HepG2 (cell line): Measurements from ENCODE around the gene ANKRD52. TPM values are rescaled to one million over a fixed set of nuclear protein-coding genes. Genes with fewer than 3 reads are reported as not detected.
A peak's percentile ranks its signal among the peaks of the same experiment; 100 is the strongest.

Source experiments
- FOXA1 ChIP-seq, 2 experiments: fragments of 450-650 bp in 1 of 2; sonication (generic) in 1 of 2; formaldehyde crosslinking in 1 of 2; IDR thresholded peaks; 2 replicates each; pipeline versions ENCODE4 v1.4.0 to v1.6.1; 2016 to 2020; ENCODE audit warnings: missing genetic modification reagents in 1 of 2
- GATAD1 ChIP-seq: IDR thresholded peaks from 2 replicates; pipeline ENCODE4 v1.6.1; 2016; ENCODE audit warnings: missing genetic modification reagents, missing compliant biosample characterization
- ISX ChIP-seq: sonication (generic); formaldehyde crosslinking; conservative IDR thresholded peaks from 2 replicates; pipeline ENCODE4 v1.5.0; 2020; ENCODE audit warnings: missing genetic modification reagents
- PRMT3 ChIP-seq: sonication (generic); formaldehyde crosslinking; IDR thresholded peaks from 2 replicates; pipeline ENCODE4 v1.8.1; 2022; ENCODE audit warnings: low read depth, mild to moderate bottlenecking, moderate library complexity, missing genetic modification reagents, borderline replicate concordance
- ZMYM2 ChIP-seq: sonication (generic); formaldehyde crosslinking; IDR thresholded peaks from 2 replicates; pipeline ENCODE4 v1.8.0; 2022; ENCODE audit warnings: mild to moderate bottlenecking, missing genetic modification reagents
- ZMYM4 ChIP-seq: sonication (generic); formaldehyde crosslinking; IDR thresholded peaks from 2 replicates; pipeline ENCODE4 v1.8.1; 2023; ENCODE audit warnings: mild to moderate bottlenecking, missing genetic modification reagents
- ZNF672 ChIP-seq: sonication (generic); formaldehyde crosslinking; IDR thresholded peaks from 2 replicates; pipeline ENCODE4 v1.8.1; 2022; ENCODE audit warnings: missing genetic modification reagents
- ZNF746 ChIP-seq: sonication (generic); formaldehyde crosslinking; IDR thresholded peaks from 2 replicates; pipeline ENCODE4 v1.8.0; 2022; ENCODE audit warnings: mild to moderate bottlenecking, missing genetic modification reagents
- ZNF788 ChIP-seq: sonication (generic); formaldehyde crosslinking; IDR thresholded peaks from 2 replicates; pipeline ENCODE4 v1.5.0; 2020; ENCODE audit warnings: mild to moderate bottlenecking, missing genetic modification reagents, borderline replicate concordance
- ZNF879 ChIP-seq: sonication (generic); formaldehyde crosslinking; IDR thresholded peaks from 2 replicates; pipeline ENCODE4 v1.8.1; 2023; ENCODE audit warnings: missing genetic modification reagents
- ZZZ3 ChIP-seq: sonication (generic); formaldehyde crosslinking; IDR thresholded peaks from 2 replicates; pipeline ENCODE4 v1.4.0; 2020; ENCODE audit warnings: missing genetic modification reagents, mild to moderate bottlenecking, borderline replicate concordance
- polyA plus RNA-seq, 8 experiments: library from polyadenylated mRNA; depleted of rRNA in 3 of 8; stranded (reverse) in 7 of 8; unstranded in 1 of 8; fragments of >200 nt; fragmentation: Illumina TruSeq in 4 of 8; extraction: Trizol in 4 of 8; gene quantifications; 2 replicates each; pipeline versions ENCODE4 v1.2.1 to v1.2.3, GENCODE V29; 2011 to 2016; ENCODE audit warnings: low read depth in 4 of 8, missing spikeins in 1 of 8, mixed read lengths in 1 of 8; ENCODE audit not compliant: insufficient read depth in 1 of 8
- total RNA-seq, 5 experiments: library from RNA; depleted of rRNA; stranded (reverse); fragments of >200 nt; fragmentation: Illumina TruSeq; extraction: Trizol; gene quantifications; 2 replicates each; pipeline ENCODE4 v1.2.3, GENCODE V29; 2016; ENCODE audit warnings: low read depth in 1 of 5
- TF ChIP-seq, protein P1 (sequence below): sonication (generic); formaldehyde crosslinking; IDR thresholded peaks from 2 replicates; pipeline ENCODE4 v1.4.0; 2020; ENCODE audit warnings: missing genetic modification reagents
- TF ChIP-seq, protein P2 (sequence below): sonication (generic); formaldehyde crosslinking; IDR thresholded peaks from 2 replicates; pipeline ENCODE4 v1.8.0; 2022; ENCODE audit warnings: missing genetic modification reagents, mild to moderate bottlenecking, inconsistent platforms, borderline replicate concordance
- TF ChIP-seq, protein P3 (sequence below): sonication (generic); formaldehyde crosslinking; conservative IDR thresholded peaks from 2 replicates; pipeline ENCODE4 v1.4.0; 2020; ENCODE audit warnings: missing genetic modification reagents
- TF ChIP-seq, protein P4 (sequence below): sonication (generic); formaldehyde crosslinking; IDR thresholded peaks from 2 replicates; pipeline ENCODE4 v1.4.0; 2020; ENCODE audit warnings: missing genetic modification reagents
- TF ChIP-seq, protein P5 (sequence below): sonication (generic); formaldehyde crosslinking; IDR thresholded peaks from 2 replicates; pipeline ENCODE4 v1.5.1; 2020; ENCODE audit warnings: mild to moderate bottlenecking, missing genetic modification reagents, moderate library complexity
- TF ChIP-seq, protein P6 (sequence below): sonication (generic); formaldehyde crosslinking; IDR thresholded peaks from 2 replicates; pipeline ENCODE4 v1.5.0; 2020; ENCODE audit warnings: missing genetic modification reagents, mild to moderate bottlenecking, borderline replicate concordance

Gene ANKRD52
- total and polyA plus RNA-seq, 2 of the 13 experiments (the other 11 are each of a cell fraction or from before 2014, with no cell fraction given): 7.8 to 9.2 TPM

DNA sequence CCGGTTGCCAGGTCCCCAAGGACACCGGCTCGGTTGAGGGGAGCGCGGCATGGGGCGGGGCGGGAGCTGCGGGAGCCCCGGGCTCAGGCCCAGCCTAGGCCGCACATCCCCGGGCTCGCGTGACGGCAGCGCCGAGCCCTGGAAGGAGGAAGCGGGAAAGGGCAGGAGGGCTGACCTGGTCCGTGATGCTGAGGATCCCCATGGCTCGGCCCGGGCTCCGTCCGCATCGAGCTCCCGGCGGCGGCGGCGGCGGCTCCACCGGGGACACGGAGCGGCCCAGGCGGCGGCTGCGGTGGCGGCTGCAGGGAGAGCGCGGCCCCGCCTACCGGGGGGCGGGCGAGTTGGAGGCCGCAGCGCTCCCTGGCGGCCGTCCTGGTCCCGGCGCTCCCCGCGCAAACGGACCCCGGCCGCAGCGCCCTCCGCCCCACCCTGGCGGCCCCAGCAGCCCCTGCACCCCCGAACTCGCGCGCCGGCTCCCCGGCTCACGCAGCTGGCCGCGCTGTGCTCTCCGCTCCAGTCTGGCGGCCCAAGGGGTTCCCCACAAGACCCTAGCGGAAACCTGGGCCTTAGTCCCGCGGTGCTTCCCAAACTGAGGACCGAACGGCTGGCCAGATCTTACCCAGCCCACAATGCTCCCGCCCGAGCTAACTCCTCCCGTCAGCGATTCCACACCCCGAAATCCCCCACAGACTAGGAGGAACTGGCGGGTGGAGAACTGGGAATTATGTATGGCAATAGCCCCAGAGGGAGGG is at the start of gene ANKRD52 (continued):
- TF ChIP-seq, protein P1, sequence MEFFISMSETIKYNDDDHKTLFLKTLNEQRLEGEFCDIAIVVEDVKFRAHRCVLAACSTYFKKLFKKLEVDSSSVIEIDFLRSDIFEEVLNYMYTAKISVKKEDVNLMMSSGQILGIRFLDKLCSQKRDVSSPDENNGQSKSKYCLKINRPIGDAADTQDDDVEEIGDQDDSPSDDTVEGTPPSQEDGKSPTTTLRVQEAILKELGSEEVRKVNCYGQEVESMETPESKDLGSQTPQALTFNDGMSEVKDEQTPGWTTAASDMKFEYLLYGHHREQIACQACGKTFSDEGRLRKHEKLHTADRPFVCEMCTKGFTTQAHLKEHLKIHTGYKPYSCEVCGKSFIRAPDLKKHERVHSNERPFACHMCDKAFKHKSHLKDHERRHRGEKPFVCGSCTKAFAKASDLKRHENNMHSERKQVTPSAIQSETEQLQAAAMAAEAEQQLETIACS (CRISPR knock-in tag): peak; percentile 48; the same call in 1 of the 2 replicates
- TF ChIP-seq, protein P2, sequence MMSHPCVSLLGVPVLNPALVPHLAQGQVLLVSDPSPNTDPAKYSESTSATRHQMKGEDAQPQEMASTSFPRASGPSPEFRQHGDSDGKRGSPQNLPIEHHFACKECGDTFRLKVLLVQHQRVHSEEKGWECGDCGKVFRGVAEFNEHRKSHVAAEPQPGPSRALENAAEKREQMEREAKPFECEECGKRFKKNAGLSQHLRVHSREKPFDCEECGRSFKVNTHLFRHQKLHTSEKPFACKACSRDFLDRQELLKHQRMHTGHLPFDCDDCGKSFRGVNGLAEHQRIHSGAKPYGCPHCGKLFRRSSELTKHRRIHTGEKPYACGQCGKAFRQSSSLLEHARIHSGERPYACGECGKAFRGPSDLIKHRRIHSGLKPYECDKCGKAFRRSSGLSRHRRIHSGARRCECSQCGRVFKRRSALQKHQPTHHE: 0 out of 2 replicates have a peak, but pooled peaks have one; percentile 48
- TF ChIP-seq, protein P3, sequence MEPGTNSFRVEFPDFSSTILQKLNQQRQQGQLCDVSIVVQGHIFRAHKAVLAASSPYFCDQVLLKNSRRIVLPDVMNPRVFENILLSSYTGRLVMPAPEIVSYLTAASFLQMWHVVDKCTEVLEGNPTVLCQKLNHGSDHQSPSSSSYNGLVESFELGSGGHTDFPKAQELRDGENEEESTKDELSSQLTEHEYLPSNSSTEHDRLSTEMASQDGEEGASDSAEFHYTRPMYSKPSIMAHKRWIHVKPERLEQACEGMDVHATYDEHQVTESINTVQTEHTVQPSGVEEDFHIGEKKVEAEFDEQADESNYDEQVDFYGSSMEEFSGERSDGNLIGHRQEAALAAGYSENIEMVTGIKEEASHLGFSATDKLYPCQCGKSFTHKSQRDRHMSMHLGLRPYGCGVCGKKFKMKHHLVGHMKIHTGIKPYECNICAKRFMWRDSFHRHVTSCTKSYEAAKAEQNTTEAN: peak; percentile 63; the same call in 1 of the 2 replicates
- TF ChIP-seq PRMT3 (CRISPR knock-in tag): 0 out of 2 replicates have a peak, but pooled peaks have one; percentile 23
- TF ChIP-seq, protein P4, sequence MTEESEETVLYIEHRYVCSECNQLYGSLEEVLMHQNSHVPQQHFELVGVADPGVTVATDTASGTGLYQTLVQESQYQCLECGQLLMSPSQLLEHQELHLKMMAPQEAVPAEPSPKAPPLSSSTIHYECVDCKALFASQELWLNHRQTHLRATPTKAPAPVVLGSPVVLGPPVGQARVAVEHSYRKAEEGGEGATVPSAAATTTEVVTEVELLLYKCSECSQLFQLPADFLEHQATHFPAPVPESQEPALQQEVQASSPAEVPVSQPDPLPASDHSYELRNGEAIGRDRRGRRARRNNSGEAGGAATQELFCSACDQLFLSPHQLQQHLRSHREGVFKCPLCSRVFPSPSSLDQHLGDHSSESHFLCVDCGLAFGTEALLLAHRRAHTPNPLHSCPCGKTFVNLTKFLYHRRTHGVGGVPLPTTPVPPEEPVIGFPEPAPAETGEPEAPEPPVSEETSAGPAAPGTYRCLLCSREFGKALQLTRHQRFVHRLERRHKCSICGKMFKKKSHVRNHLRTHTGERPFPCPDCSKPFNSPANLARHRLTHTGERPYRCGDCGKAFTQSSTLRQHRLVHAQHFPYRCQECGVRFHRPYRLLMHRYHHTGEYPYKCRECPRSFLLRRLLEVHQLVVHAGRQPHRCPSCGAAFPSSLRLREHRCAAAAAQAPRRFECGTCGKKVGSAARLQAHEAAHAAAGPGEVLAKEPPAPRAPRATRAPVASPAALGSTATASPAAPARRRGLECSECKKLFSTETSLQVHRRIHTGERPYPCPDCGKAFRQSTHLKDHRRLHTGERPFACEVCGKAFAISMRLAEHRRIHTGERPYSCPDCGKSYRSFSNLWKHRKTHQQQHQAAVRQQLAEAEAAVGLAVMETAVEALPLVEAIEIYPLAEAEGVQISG (CRISPR knock-in tag): peak; percentile 62; the same call in 1 of the 2 replicates
- TF ChIP-seq GATAD1 (CRISPR knock-in tag): 0 out of 2 replicates have a peak, but pooled peaks have one; percentile 14
- TF ChIP-seq, protein P5, sequence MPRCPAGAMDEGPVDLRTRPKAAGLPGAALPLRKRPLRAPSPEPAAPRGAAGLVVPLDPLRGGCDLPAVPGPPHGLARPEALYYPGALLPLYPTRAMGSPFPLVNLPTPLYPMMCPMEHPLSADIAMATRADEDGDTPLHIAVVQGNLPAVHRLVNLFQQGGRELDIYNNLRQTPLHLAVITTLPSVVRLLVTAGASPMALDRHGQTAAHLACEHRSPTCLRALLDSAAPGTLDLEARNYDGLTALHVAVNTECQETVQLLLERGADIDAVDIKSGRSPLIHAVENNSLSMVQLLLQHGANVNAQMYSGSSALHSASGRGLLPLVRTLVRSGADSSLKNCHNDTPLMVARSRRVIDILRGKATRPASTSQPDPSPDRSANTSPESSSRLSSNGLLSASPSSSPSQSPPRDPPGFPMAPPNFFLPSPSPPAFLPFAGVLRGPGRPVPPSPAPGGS (CRISPR knock-in tag): peak; percentile 46; the same call in 1 of the 2 replicates
- 0 out of 2 replicates have a peak, but pooled peaks have one; percentile 24 for TF ChIP-seq ZNF672 (CRISPR knock-in tag)
- TF ChIP-seq ISX: 0 out of 2 replicates have a peak, but pooled peaks have one; percentile 32
- peak; percentile 22; the same call in 1 of the 2 replicates for TF ChIP-seq ZNF788 (CRISPR knock-in tag)
- TF ChIP-seq ZZZ3 (CRISPR knock-in tag): no peak
- 0 out of 2 replicates have a peak, but pooled peaks have one; percentile 19 for TF ChIP-seq ZMYM2
- TF ChIP-seq ZNF746 (CRISPR knock-in tag): 0 out of 2 replicates have a peak, but pooled peaks have one; percentile 50
- peak; percentile 77; the same call in 1 of the 2 replicates for TF ChIP-seq ZNF879 (CRISPR knock-in tag)
- peak; percentile 12; the same call in 1 of the 2 replicates for TF ChIP-seq ZMYM4 (CRISPR knock-in tag)
- no peak for TF ChIP-seq FOXA1 (IDR thresholded peaks at IDR 0.05)
- TF ChIP-seq FOXA1 (CRISPR knock-in tag; IDR thresholded peaks at IDR 0.05): no peak; the same call in 1 of the 2 replicates
- TF ChIP-seq, protein P6, sequence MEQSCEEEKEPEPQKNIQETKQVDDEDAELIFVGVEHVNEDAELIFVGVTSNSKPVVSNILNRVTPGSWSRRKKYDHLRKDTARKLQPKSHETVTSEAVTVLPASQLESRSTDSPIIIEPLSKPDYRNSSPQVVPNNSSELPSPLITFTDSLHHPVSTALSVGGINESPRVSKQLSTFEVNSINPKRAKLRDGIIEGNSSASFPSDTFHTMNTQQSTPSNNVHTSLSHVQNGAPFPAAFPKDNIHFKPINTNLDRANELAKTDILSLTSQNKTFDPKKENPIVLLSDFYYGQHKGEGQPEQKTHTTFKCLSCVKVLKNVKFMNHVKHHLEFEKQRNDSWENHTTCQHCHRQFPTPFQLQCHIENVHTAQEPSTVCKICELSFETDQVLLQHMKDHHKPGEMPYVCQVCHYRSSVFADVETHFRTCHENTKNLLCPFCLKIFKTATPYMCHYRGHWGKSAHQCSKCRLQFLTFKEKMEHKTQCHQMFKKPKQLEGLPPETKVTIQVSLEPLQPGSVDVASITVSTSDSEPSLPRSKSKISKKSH (CRISPR knock-in tag): no peak
